Loucy (cell line): ENCODE results near the gene ATF7.

Experiments used
- CTCF ChIP-seq: fragments of 200-600 bp; sonication (generic); conservative IDR thresholded peaks from 2 replicates; pipeline ENCODE4 v1.5.1; 2014; ENCODE audit warnings: mild to moderate bottlenecking, antibody characterized with exemption, low read length
- EZH2phosphoT487 ChIP-seq: fragments of 200-600 bp; IDR thresholded peaks from 2 replicates; pipeline ENCODE4 v1.6.1; 2018; ENCODE audit warnings: antibody characterized with exemption, mild to moderate bottlenecking, moderate library complexity, borderline replicate concordance

GRCh38 chr12:53510181-53510812 lies 115.9 kb downstream of the ATF7 start:
- TF ChIP-seq CTCF (no peak), EZH2phosphoT487 (no peak)
